OCI-LY7 (cell line): Measurements from ENCODE around the gene KCNB1. TPM values are rescaled to one million over a fixed set of nuclear protein-coding genes. Genes with fewer than 3 reads are reported as not detected.

Source experiments
- BruUV-seq: library from RNA; stranded (reverse); fragments of 400-500 nt; replicated peaks from 2 replicates; lab custom pipeline; 2021; lab: Mats Ljungman, UMichigan
- CTCF ChIA-PET: fragments of 300-600 bp; sonication (Branson Sonifier 250); formaldehyde crosslinking; loops from one replicate; lab custom pipeline; 2022; ENCODE audit warnings: antibody characterized with exemption; ENCODE audit not compliant: unreplicated experiment; lab: Charles Lee
- POLR2A ChIA-PET: fragments of 300-600 bp; sonication (Branson Sonifier 250); formaldehyde crosslinking; loops from one replicate; lab custom pipeline; 2022; ENCODE audit warnings: antibody characterized with exemption; lab: Charles Lee
- DNase-seq: peaks from one replicate; pipeline ENCODE4 v3.0.0-alpha.2; 2015; ENCODE audit warnings: low spot score
- H2AFZ ChIP-seq: fragments of 200-600 bp; sonication (generic), shearing (Covaris generic); 2 replicates; pipeline ENCODE4 v1.6.1; 2014; ENCODE audit warnings: mild to moderate bottlenecking, antibody characterized with exemption, low read length, moderate library complexity
- H3K27ac ChIP-seq: fragments of 200-600 bp; sonication (generic); 2 replicates; pipeline ENCODE4 v1.5.1; 2014; ENCODE audit warnings: mixed run types, low read depth, mild to moderate bottlenecking, moderate library complexity, low read length, inconsistent platforms; ENCODE audit not compliant: poor library complexity, severe bottlenecking
- H3K36me3 ChIP-seq: fragments of 200-600 bp; sonication (generic); 2 replicates; pipeline ENCODE4 v1.6.1; 2014; ENCODE audit warnings: mild to moderate bottlenecking, antibody characterized with exemption, low read length, moderate library complexity, mixed read lengths; ENCODE audit not compliant: insufficient read depth
- H3K4me1 ChIP-seq: fragments of 200-600 bp; sonication (generic); 2 replicates; pipeline ENCODE4 v1.5.1; 2014; ENCODE audit warnings: mild to moderate bottlenecking, low read length; ENCODE audit not compliant: insufficient read depth, poor library complexity, severe bottlenecking
- H3K4me2 ChIP-seq: fragments of 200-600 bp; sonication (generic); 2 replicates; pipeline ENCODE4 v1.6.1; 2014; ENCODE audit warnings: mild to moderate bottlenecking, low read length
- H3K4me3 ChIP-seq: fragments of 200-600 bp; sonication (generic); 2 replicates; pipeline ENCODE4 v1.5.1; 2014; ENCODE audit warnings: mild to moderate bottlenecking, low read depth, low read length; ENCODE audit not compliant: poor library complexity, severe bottlenecking
- H3K79me2 ChIP-seq: fragments of 200-600 bp; sonication (generic); 2 replicates; pipeline ENCODE4 v1.6.1; 2016; ENCODE audit warnings: low read depth, mild to moderate bottlenecking, low read length, moderate library complexity, mixed read lengths; ENCODE audit not compliant: insufficient read depth
- H3K9me2 ChIP-seq: fragments of 200-600 bp; sonication (generic); 2 replicates; pipeline ENCODE4 v1.6.1; 2016; ENCODE audit warnings: mild to moderate bottlenecking, low read length, mixed read lengths; ENCODE audit not compliant: insufficient read depth
- H3K9me3 ChIP-seq: fragments of 200-600 bp; sonication (generic); 2 replicates; pipeline ENCODE4 v1.6.1; 2014; ENCODE audit warnings: mild to moderate bottlenecking, mixed run types, low read length, mixed read lengths
- H4K20me1 ChIP-seq: fragments of 200-600 bp; sonication (generic); 2 replicates; pipeline ENCODE4 v1.6.1; 2014; ENCODE audit warnings: mild to moderate bottlenecking, antibody characterized with exemption, low read length, moderate library complexity, mixed read lengths; ENCODE audit not compliant: insufficient read depth
- CTCF ChIP-seq: fragments of 200-600 bp; sonication (generic); conservative IDR thresholded peaks from 2 replicates; pipeline ENCODE4 v1.5.1; 2014; ENCODE audit warnings: mild to moderate bottlenecking, antibody characterized with exemption, low read length, moderate library complexity, mixed read lengths
- EZH2phosphoT487 ChIP-seq: fragments of 200-600 bp; sonication (generic); IDR thresholded peaks from 2 replicates; pipeline ENCODE4 v1.6.1; 2018; ENCODE audit warnings: low read depth, borderline replicate concordance, mild to moderate bottlenecking, mixed run types, antibody characterized with exemption, low read length, moderate library complexity, mixed read lengths
- intact Hi-C: fragments of 100-400 bp; cut with micrococcal nuclease; formaldehyde crosslinking; loops from one replicate; pipeline ENCODE4 v1.10.0; 2022; ENCODE audit not compliant: unreplicated experiment
- total RNA-seq, 2 experiments: library from RNA; depleted of rRNA in 1 of 2; stranded (reverse); fragments of >200 nt in 1 of 2; shearing (Covaris generic) in 1 of 2; gene quantifications; 2 replicates each; pipeline ENCODE4 v1.2.3, GENCODE V29; 2014 to 2022

KCNB1 gene
- total RNA-seq, 2 experiments from 2014 or later = not detected

GRCh38 chr20:49460131-49460530, 22.3 kb downstream of the KCNB1 start:
- H3K27ac ChIP-seq = no peak overlapping the region
- H3K4me2 ChIP-seq = no peak overlapping the region
- intact Hi-C loops = no loop called here
- H3K9me3 ChIP-seq = no peaks in the 10 kb centered on the region
- H3K79me2 ChIP-seq = no peaks in the 10 kb centered on the region
- no peaks in the 10 kb centered on the region for H3K9me2 ChIP-seq
- ChIA-PET CTCF (no interaction called here), POLR2A (no interaction called here)
- H4K20me1 ChIP-seq = no peaks in the 10 kb centered on the region
- no peak for DNase-seq
- H3K36me3 ChIP-seq = no peaks in the 10 kb centered on the region
- no TSS peak for BruUV-seq
- H3K4me3 ChIP-seq = no peak overlapping the region
- no peak overlapping the region for H2AFZ ChIP-seq
- TF ChIP-seq EZH2phosphoT487 = no peak
- no peak for TF ChIP-seq CTCF
- H3K4me1 ChIP-seq = no peaks in the 10 kb centered on the region

- Histone ChIP-seq H3K4me2 (no peak overlapping the region), H3K4me1 (no peaks in the 10 kb centered on the region), H3K9me2 (no peaks in the 10 kb centered on the region), H4K20me1 (no peaks in the 10 kb centered on the region), H3K79me2 (no peaks in the 10 kb centered on the region), H3K36me3 (no peaks in the 10 kb centered on the region), H3K9me3 (no peaks in the 10 kb centered on the region), H2AFZ (no peak overlapping the region), H3K27ac (no peak overlapping the region), H3K4me3 (no peak overlapping the region)
- BruUV-seq = no TSS peak
- ChIA-PET CTCF (no interaction called here), POLR2A (no interaction called here)
- TF ChIP-seq CTCF = no peak
- TF ChIP-seq EZH2phosphoT487 = no peak
- intact Hi-C loops = no loop called here
- no peak for DNase-seq
Observed at GRCh38 chr20:49459684-49460083, 22.8 kb downstream of the KCNB1 start.

GRCh38 chr20:49457444-49457843, 25.0 kb downstream of the KCNB1 start:
- intact Hi-C loops = no loop called here
- H3K36me3 ChIP-seq = no peaks in the 10 kb centered on the region

More at GRCh38 chr20:49457444-49457843, 25.0 kb downstream of the KCNB1 start:
- no peak overlapping the region for H2AFZ ChIP-seq
- no peak overlapping the region for H3K27ac ChIP-seq
- H3K9me2 ChIP-seq = no peaks in the 10 kb centered on the region
- H3K4me2 ChIP-seq = no peak overlapping the region
- no TSS peak for BruUV-seq
- TF ChIP-seq EZH2phosphoT487 = no peak
- TF ChIP-seq CTCF = no peak
- H3K4me3 ChIP-seq = no peak overlapping the region
- no peaks in the 10 kb centered on the region for H3K9me3 ChIP-seq
- H4K20me1 ChIP-seq = no peaks in the 10 kb centered on the region
- CTCF ChIA-PET = no interaction called here
- POLR2A ChIA-PET = no interaction called here
- no peak for DNase-seq
- H3K4me1 ChIP-seq = no peaks in the 10 kb centered on the region
- no peaks in the 10 kb centered on the region for H3K79me2 ChIP-seq
